ENCODE measurements around the gene SF3A1. TPM values are rescaled to one million over a fixed set of nuclear protein-coding genes. Genes with fewer than 3 reads are reported as not detected.

Gene SF3A1
- total RNA-seq, 4 donors from 2014 or later: 19.5 to 185 (median 40.2) TPM

DNA sequence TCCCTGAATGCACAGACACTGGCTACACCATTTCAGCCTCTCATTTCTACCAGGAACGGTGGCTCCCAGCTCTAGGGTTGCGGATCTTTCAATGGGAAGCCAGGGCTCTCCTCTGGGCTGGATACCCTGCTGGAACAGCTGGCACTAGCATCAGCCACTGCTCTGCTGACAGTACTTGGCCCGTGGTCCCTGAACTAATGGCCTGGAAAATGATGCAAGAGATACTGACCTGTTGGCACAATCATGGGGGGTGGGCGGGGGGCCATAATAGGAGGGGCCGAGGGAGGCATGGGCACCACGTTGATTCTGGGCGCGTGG is 19.3 kb downstream of the SF3A1 start:
- DNase-seq: no peak
- Histone ChIP-seq H3K4me3 (no peak overlapping the region), H3K27me3 (no peaks in the 10 kb centered on the region), H3K36me3 (no peaks in the 10 kb centered on the region), H3K4me1 (no peaks in the 10 kb centered on the region), H3K27ac (no peak overlapping the region), H3K9me3 (no peaks in the 10 kb centered on the region)
- intact Hi-C loops (cut with DNase I; ENCODE audit: low total_unique reads): no loop called here
- TF ChIP-seq POLR2A (IDR thresholded peaks at IDR 0.05): no peak
- no peak for TF ChIP-seq CTCF (IDR thresholded peaks at IDR 0.05)

DNA sequence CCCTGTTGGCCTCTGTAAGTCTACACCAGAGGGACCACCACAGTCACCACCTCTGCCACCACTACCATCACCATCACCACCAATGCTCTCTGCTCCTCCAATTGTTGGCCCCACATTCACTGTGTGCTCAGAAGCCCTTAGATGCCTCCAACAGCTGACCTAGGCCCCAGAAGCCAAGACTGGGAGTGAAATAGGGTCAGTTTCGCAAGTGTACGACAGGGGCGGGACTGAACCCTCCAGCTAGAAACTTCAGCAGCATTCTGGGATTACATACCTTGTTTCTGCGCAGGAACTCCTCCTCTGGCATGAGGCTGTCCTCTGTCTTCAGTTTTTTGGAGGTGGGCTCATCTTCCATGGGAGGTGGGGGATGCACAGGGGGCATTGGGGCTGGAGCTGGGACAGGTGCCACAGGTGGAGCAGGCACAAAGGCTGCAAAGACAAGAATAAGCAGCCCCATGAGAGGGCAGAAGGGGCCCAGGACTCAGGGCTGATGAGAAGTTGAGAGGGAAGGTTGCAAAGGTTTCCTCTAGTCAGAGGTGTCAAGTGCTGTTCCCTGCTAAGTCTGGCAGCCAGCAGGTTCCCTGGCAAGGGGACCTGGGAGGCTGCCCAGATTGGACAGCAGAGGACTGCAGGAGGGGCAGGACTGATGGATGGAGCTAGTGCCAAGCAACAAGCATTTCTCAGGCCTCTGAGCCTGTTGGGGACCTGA is 19.8 kb downstream of the SF3A1 start:
- Histone ChIP-seq H3K4me1 (no peaks in the 10 kb centered on the region), H3K4me3 (no peak overlapping the region), H3K36me3 (no peaks in the 10 kb centered on the region), H3K9me3 (no peaks in the 10 kb centered on the region), H3K27ac (no peak overlapping the region), H3K27me3 (no peaks in the 10 kb centered on the region)
- intact Hi-C loops (cut with DNase I; ENCODE audit: low total_unique reads): no loop called here
- no peak for DNase-seq
- TF ChIP-seq CTCF (IDR thresholded peaks at IDR 0.05): no peak
- TF ChIP-seq POLR2A (IDR thresholded peaks at IDR 0.05): no peak

- no peak for DNase-seq
- TF ChIP-seq CTCF (IDR thresholded peaks at IDR 0.05) (no peak), POLR2A (IDR thresholded peaks at IDR 0.05) (no peak)
- Histone ChIP-seq H3K36me3 (no peaks in the 10 kb centered on the region), H3K27me3 (no peaks in the 10 kb centered on the region), H3K27ac (no peak overlapping the region), H3K4me3 (no peak overlapping the region), H3K4me1 (no peaks in the 10 kb centered on the region), H3K9me3 (no peaks in the 10 kb centered on the region)
- intact Hi-C loops (cut with DNase I; ENCODE audit: low total_unique reads): no loop called here
Measured at GRCh38 chr22:30335236-30335635, 21.5 kb downstream of the SF3A1 start.

GRCh38 chr22:30334646-30335045 is 22.0 kb downstream of the SF3A1 start:
- no peak overlapping the region for H3K27ac ChIP-seq
- H3K4me1 ChIP-seq: no peaks in the 10 kb centered on the region
- no peaks in the 10 kb centered on the region for H3K36me3 ChIP-seq
- no peak overlapping the region for H3K4me3 ChIP-seq
- intact Hi-C loops (cut with DNase I; ENCODE audit: low total_unique reads): no loop called here
- TF ChIP-seq POLR2A (IDR thresholded peaks at IDR 0.05): no peak
- TF ChIP-seq CTCF (IDR thresholded peaks at IDR 0.05): no peak
- H3K27me3 ChIP-seq: no peaks in the 10 kb centered on the region
- H3K9me3 ChIP-seq: no peaks in the 10 kb centered on the region
- DNase-seq: no peak

- Histone ChIP-seq H3K4me3 (no peak overlapping the region), H3K9me3 (no peaks in the 10 kb centered on the region), H3K27ac (no peak overlapping the region), H3K4me1 (no peaks in the 10 kb centered on the region), H3K27me3 (no peaks in the 10 kb centered on the region), H3K36me3 (no peaks in the 10 kb centered on the region)
- intact Hi-C loops (cut with DNase I; ENCODE audit: low total_unique reads): no loop called here
- DNase-seq: no peak
- TF ChIP-seq POLR2A (IDR thresholded peaks at IDR 0.05) (no peak), CTCF (IDR thresholded peaks at IDR 0.05) (no peak)
Measured at GRCh38 chr22:30333707-30334087, 23.0 kb downstream of the SF3A1 start.

All from uterus (tissue), 4 donors.